MM.1S (cell line): Measurements from ENCODE around the gene FAM20A.

ENCODE experiments used
- DNase-seq: peaks from one replicate; pipeline ENCODE4 v3.0.0-alpha.2; 2015
- H2AFZ ChIP-seq: fragments of 300-600 bp; sonication (generic); 2 replicates; pipeline ENCODE4 v1.6.0; 2016; ENCODE audit warnings: antibody characterized with exemption, low read length
- H3F3A ChIP-seq: fragments of 300-600 bp; sonication (generic); 2 replicates; pipeline ENCODE4 v1.6.1; 2016; ENCODE audit warnings: mild to moderate bottlenecking, antibody characterized with exemption, low read length, moderate library complexity, mixed read lengths; ENCODE audit not compliant: insufficient read depth
- H3K27ac ChIP-seq: fragments of 300-600 bp; sonication (generic); 2 replicates; pipeline ENCODE4 v1.5.1; 2016; ENCODE audit warnings: mild to moderate bottlenecking, low read length
- H3K27me3 ChIP-seq: fragments of 300-600 bp; sonication (generic); replicated peaks from 2 replicates; pipeline ENCODE4 v1.6.0; 2016; ENCODE audit warnings: low read length; ENCODE audit not compliant: insufficient read depth
- H3K36me3 ChIP-seq: fragments of 300-600 bp; sonication (generic); replicated peaks from 2 replicates; pipeline ENCODE4 v1.6.1; 2016; ENCODE audit warnings: mild to moderate bottlenecking, low read length, mixed read lengths; ENCODE audit not compliant: insufficient read depth
- H3K4me1 ChIP-seq: fragments of 300-600 bp; sonication (generic); 2 replicates; pipeline ENCODE4 v1.6.1; 2016; ENCODE audit warnings: low read length, mixed read lengths
- H3K4me2 ChIP-seq: fragments of 300-600 bp; sonication (generic); 2 replicates; pipeline ENCODE4 v1.6.0; 2016; ENCODE audit warnings: low read depth, low read length
- H3K4me3 ChIP-seq: fragments of 300-600 bp; sonication (generic); 2 replicates; pipeline ENCODE4 v1.5.1; 2016; ENCODE audit warnings: low read length, mixed read lengths
- H3K79me2 ChIP-seq: fragments of 300-600 bp; sonication (generic); 2 replicates; pipeline ENCODE4 v1.6.1; 2016; ENCODE audit warnings: mixed run types, low read length, mixed read lengths
- H3K9ac ChIP-seq: fragments of 300-600 bp; sonication (generic); 2 replicates; pipeline ENCODE4 v1.6.1; 2016; ENCODE audit warnings: low read length, mixed read lengths
- H3K9me2 ChIP-seq: fragments of 300-600 bp; sonication (generic); replicated peaks from 2 replicates; pipeline ENCODE4 v1.6.1; 2016; ENCODE audit warnings: mild to moderate bottlenecking, low read length, mixed read lengths; ENCODE audit not compliant: insufficient read depth
- H3K9me3 ChIP-seq: fragments of 300-600 bp; sonication (generic); replicated peaks from 2 replicates; pipeline ENCODE4 v1.6.1; 2016; ENCODE audit warnings: mild to moderate bottlenecking, low read length, mixed read lengths; ENCODE audit not compliant: insufficient read depth
- H4K20me1 ChIP-seq: fragments of 300-600 bp; sonication (generic); 2 replicates; pipeline ENCODE4 v1.6.1; 2016; ENCODE audit warnings: mild to moderate bottlenecking, low read length, moderate library complexity, mixed read lengths; ENCODE audit not compliant: insufficient read depth
- EZH2 ChIP-seq: fragments of 300-600 bp; sonication (generic); optimal IDR thresholded peaks from 2 replicates; pipeline ENCODE3; 2017; ENCODE audit warnings: low read depth, mild to moderate bottlenecking, antibody characterized with exemption, low read length, mixed read lengths
- EZH2phosphoT487 ChIP-seq: fragments of 300-600 bp; sonication (generic); IDR thresholded peaks from 2 replicates; pipeline ENCODE4 v1.6.1; 2018; ENCODE audit warnings: antibody characterized with exemption, low read length
- TF ChIP-seq, protein P1 (sequence below): fragments of 300-600 bp; sonication (generic); IDR thresholded peaks from 2 replicates; pipeline ENCODE4 v1.5.1; 2016; ENCODE audit warnings: antibody characterized with exemption, low read length, mixed read lengths

The FAM20A gene

DNA sequence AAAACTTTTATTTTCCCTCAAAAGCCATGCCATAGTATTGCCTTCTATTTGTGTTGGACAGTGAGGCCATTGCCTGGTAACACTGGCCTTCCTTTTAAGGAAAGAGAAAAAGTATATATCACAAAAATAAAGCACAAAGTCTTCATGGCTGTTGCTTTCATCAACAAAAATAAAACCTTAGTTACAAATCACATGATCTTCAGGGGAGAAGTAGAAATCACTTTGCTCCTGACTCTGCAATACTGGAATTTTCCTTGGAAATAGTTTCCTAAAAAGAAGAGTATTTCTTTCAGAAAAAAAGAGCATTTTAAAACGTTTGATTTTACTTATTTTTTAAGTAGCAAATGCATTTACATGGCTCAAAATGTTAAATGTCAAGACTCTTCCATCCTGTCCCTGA, 41.9 kb downstream of the FAM20A start:
- H3K9me3 ChIP-seq = no peaks in the 10 kb centered on the region
- H3K36me3 ChIP-seq = no peaks in the 10 kb centered on the region
- no peak overlapping the region for H3K9ac ChIP-seq
- no peak overlapping the region for H3K4me3 ChIP-seq
- H3K79me2 ChIP-seq = no peaks in the 10 kb centered on the region
- H2AFZ ChIP-seq = no peak overlapping the region
- H3K4me1 ChIP-seq = no peaks in the 10 kb centered on the region
- H3F3A ChIP-seq = no peaks in the 10 kb centered on the region
- H3K9me2 ChIP-seq = no peaks in the 10 kb centered on the region
- DNase-seq = no peak
- H3K27ac ChIP-seq = no peak overlapping the region
- H3K27me3 ChIP-seq = no peaks in the 10 kb centered on the region
- no peak overlapping the region for H3K4me2 ChIP-seq
- H4K20me1 ChIP-seq = no peaks in the 10 kb centered on the region
- TF ChIP-seq EZH2phosphoT487 (no peak), EZH2 (no peak)
- TF ChIP-seq, protein P1, sequence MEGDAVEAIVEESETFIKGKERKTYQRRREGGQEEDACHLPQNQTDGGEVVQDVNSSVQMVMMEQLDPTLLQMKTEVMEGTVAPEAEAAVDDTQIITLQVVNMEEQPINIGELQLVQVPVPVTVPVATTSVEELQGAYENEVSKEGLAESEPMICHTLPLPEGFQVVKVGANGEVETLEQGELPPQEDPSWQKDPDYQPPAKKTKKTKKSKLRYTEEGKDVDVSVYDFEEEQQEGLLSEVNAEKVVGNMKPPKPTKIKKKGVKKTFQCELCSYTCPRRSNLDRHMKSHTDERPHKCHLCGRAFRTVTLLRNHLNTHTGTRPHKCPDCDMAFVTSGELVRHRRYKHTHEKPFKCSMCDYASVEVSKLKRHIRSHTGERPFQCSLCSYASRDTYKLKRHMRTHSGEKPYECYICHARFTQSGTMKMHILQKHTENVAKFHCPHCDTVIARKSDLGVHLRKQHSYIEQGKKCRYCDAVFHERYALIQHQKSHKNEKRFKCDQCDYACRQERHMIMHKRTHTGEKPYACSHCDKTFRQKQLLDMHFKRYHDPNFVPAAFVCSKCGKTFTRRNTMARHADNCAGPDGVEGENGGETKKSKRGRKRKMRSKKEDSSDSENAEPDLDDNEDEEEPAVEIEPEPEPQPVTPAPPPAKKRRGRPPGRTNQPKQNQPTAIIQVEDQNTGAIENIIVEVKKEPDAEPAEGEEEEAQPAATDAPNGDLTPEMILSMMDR = no peak

- H2AFZ ChIP-seq = no peak overlapping the region
- H4K20me1 ChIP-seq = no peaks in the 10 kb centered on the region
- no peaks in the 10 kb centered on the region for H3K9me2 ChIP-seq
- H3K79me2 ChIP-seq = no peaks in the 10 kb centered on the region
- TF ChIP-seq EZH2 = no peak
- TF ChIP-seq, protein P1 = no peak
- no peak for TF ChIP-seq EZH2phosphoT487
- no peaks in the 10 kb centered on the region for H3K9me3 ChIP-seq
- H3K4me1 ChIP-seq = no peaks in the 10 kb centered on the region
- H3K4me3 ChIP-seq = no peak overlapping the region
- H3K36me3 ChIP-seq = no peaks in the 10 kb centered on the region
- no peak overlapping the region for H3K4me2 ChIP-seq
- H3F3A ChIP-seq = no peaks in the 10 kb centered on the region
- H3K9ac ChIP-seq = no peak overlapping the region
- H3K27me3 ChIP-seq = no peaks in the 10 kb centered on the region
- H3K27ac ChIP-seq = no peak overlapping the region
- no peak for DNase-seq
Observed at GRCh38 chr17:68556551-68556950, 44.6 kb downstream of the FAM20A start.

- H3K27me3 ChIP-seq = no peaks in the 10 kb centered on the region
- H3K9me2 ChIP-seq = no peaks in the 10 kb centered on the region
- no peaks in the 10 kb centered on the region for H3K4me1 ChIP-seq
- no peak overlapping the region for H3K4me3 ChIP-seq
- no peak overlapping the region for H3K27ac ChIP-seq
- no peak overlapping the region for H2AFZ ChIP-seq
- H3F3A ChIP-seq = no peaks in the 10 kb centered on the region
- H3K79me2 ChIP-seq = no peaks in the 10 kb centered on the region
- H4K20me1 ChIP-seq = no peaks in the 10 kb centered on the region
- no peak overlapping the region for H3K9ac ChIP-seq
- H3K9me3 ChIP-seq = no peaks in the 10 kb centered on the region
- no peak overlapping the region for H3K4me2 ChIP-seq
- no peaks in the 10 kb centered on the region for H3K36me3 ChIP-seq
- TF ChIP-seq EZH2 (no peak), EZH2phosphoT487 (no peak)
- TF ChIP-seq, protein P1 = no peak
- no peak for DNase-seq
Observed at GRCh38 chr17:68544111-68544915, 56.9 kb downstream of the FAM20A start.
